HG02973 (cell line): ENCODE results near the gene CD44.

ENCODE experiments used
- ATAC-seq: cut with Tn5 transposase; IDR thresholded peaks from one replicate; pipeline ENCODE4 v1.9.1; 2021; ENCODE audit warnings: moderate library complexity; ENCODE audit not compliant: unreplicated experiment

Gene CD44

DNA sequence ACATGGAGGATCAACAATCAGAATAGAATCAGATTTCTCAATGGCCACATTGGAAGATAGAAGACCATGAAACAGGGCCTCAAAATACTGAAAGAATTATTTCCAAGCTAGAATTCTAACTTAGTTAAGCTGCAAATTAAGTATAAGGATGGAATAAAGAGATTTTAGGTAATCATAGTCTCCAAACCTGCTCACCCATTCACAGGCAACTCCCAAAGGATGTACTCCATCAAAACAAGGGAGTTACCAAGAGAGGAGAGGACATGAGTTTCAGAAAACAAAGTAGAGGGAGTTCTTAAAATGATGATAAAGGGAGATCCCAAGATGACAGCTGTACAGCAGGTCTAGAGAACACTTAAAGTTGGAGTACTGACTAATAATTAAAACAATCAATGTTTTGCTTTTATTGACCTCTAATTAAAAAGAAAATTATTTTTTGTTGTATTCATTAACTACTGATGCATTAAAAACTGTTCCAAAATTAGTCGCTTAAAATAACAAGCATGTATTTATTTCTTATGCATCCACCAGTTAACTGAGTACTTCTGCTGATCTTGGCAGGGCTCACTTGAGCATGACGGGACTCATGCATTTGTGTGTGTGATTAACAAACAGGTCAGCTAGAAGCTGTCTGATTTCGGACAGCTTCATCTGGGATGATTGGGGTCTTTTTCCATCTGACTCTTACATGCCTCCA lies 95.6 kb downstream of the CD44 start:
- ATAC-seq: no peak

DNA sequence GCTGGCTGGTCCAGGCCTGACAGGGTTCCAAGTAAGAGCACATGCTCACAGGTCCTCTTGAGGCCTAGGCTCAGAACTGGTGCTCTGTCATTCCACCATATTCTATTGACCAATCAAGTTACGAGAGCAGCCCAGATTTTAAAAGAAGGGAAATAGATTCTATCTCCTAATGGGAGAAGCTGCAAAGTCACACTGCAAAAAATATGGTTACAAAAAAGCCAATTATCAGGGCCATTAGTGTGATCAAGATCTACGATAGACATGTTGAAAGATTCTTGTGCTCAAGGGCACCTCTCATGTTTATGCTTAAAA lies 96.1 kb downstream of the CD44 start:
- ATAC-seq: no peak

DNA sequence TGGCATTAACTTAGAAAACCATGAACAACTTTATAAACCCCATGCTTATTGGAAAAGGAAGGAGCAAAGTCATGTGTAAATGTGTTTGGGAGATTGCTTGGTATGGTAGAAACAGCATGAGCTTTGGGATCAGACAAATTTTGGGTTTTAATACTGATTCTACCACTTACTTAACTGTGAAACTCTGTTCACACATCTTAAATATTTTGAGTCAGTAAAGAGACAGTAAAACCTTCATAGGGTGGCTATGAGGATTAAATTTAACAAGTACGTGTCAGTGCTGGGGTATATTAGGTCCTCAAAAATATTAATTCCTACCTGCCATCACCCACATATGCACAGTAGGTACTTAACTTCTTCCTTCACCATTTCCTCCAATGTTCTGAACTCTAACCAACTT lies 96.5 kb downstream of the CD44 start:
- no peak for ATAC-seq

DNA sequence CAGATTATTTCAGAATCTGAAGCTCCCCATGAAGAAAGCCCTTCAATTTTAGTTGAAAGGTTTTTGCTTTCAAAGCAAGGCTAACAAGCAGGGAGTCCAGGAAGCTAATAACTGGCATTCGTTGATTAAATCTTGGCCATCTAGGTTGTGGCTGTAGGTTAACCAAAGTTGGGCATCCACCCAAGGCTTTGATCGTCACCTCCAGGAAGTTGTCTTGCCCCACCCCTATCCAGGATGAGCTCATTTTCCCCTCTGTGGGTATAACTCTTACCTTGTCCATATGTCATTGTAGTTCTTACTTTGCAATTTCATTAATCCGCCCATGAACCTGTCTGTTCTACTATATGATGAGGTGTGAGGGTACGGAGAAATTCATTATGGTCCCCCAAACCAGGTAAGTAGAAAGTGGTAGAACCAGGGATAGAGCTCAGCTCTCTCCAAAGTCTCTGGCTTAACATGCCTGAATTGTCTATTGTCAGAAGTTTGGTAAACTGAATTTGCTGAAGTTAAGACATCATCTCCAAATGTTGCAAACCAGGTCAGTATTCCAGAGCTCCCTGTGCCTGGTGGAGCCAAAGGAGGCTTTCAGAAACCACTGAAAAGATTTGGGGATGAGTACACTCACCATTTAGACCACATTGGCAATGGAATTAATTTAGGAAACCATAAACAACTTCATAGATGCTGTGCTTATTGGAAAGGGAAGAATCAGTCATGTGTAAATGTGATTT lies 97.1 kb downstream of the CD44 start:
- no peak for ATAC-seq

- ATAC-seq: no peak
These were observed 97.7 kb downstream of the CD44 start for GRCh38 chr11:35236667-35237003.

- ATAC-seq: no peak
These were observed 98.4 kb downstream of the CD44 start for GRCh38 chr11:35237351-35237750.

- no peak for ATAC-seq
These were observed 99.1 kb downstream of the CD44 start for GRCh38 chr11:35237860-35238715.

- ATAC-seq: no peak
These were observed 99.9 kb downstream of the CD44 start for GRCh38 chr11:35238882-35239281.

DNA sequence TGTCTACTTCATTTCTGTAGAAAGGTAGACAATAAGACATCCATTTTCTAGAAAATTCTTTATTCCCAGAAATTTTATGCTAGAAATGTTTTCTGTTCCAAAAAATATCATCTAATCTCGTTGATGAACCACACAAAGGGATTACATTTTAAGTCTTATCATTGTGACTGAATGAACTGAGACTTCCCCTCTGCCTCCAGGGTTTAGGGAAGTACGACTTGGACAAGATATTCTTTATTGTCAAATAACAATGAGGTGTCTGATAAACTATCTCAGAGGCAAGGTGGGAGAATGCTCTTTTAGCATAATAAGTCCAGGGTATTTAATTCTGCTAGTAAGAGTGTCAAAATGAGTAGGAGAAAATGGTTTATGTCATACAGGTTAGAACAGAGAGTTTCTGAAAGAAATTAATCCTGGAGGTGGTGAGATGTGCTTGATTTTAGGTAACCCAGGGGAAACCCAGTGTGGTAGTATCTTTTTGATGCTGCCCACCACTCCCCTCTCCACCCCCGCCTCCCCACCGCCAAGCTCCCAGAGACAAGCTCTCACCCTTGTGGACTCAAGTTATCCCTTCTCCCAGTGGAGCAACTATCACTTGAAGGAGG lies 100.6 kb downstream of the CD44 start:
- no peak for ATAC-seq

GRCh38 chr11:35241083-35241482 lies 102.1 kb downstream of the CD44 start:
- no peak for ATAC-seq

- no peak for ATAC-seq
These were observed 102.6 kb downstream of the CD44 start for GRCh38 chr11:35241531-35241930.

- ATAC-seq: no peak
These were observed 103.7 kb downstream of the CD44 start for GRCh38 chr11:35242412-35243242.

- no peak for ATAC-seq
These were observed 104.8 kb downstream of the CD44 start for GRCh38 chr11:35243774-35244173.

DNA sequence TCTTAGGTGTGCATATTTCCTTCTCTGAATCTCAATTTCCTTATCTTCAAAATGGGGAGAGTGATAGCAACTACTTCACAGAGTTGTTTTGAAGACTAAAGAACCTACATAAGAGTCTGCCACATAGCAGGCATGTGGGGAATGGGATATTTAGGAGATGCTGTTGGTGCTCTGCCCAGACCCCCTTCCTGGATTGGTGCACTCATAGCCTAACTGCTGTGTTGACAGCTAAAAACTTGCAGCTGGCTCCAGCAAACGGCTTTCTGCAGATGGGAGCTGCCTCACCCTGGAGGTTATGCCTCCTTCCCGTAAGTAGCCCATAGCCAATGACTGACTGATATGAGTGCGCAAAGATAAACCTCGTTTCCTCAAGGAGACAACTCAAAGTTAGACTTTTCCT lies 106.1 kb downstream of the CD44 start:
- no peak for ATAC-seq

- ATAC-seq: no peak
These were observed 106.8 kb downstream of the CD44 start for GRCh38 chr11:35245786-35246185.

GRCh38 chr11:35246745-35247144 lies 107.8 kb downstream of the CD44 start:
- no peak for ATAC-seq

DNA sequence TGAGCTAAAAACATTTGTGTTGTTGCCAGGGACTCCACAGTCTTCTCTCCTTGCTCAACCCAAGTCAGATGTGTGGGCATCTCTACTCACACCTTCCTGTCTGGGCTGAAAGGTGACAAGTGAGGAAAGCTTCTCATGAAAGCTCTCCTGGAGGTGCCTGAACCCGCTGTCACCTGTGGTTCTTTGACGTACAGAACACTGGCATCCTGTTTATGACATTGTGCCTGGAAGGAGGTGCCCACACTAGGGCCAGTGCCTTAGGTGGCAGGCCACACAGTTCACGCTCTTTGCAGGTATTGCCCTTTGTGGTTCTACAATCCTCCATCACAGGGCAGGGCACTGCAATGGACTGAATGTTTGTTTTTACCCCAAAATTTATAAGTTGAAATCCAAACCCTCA lies 108.5 kb downstream of the CD44 start:
- ATAC-seq: no peak

DNA sequence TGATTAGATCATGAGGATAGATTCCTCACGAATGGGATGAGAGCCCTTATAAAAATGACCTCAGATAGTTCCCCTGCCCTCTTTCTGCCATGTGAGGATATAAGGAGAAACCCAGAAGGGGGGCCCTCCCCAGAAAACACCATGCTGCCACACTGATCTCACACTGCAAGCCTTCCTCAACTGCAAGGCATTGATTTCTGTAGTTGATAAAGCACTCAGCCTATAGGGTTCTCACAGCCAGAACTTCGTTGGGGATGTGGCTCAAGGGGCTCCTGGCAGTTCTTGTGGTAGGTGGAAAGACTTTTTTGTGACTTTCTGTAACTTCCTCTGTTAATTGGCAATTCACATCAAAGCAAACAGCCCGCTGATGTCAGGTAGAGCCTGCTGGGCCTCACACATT lies 108.9 kb downstream of the CD44 start:
- ATAC-seq: no peak

DNA sequence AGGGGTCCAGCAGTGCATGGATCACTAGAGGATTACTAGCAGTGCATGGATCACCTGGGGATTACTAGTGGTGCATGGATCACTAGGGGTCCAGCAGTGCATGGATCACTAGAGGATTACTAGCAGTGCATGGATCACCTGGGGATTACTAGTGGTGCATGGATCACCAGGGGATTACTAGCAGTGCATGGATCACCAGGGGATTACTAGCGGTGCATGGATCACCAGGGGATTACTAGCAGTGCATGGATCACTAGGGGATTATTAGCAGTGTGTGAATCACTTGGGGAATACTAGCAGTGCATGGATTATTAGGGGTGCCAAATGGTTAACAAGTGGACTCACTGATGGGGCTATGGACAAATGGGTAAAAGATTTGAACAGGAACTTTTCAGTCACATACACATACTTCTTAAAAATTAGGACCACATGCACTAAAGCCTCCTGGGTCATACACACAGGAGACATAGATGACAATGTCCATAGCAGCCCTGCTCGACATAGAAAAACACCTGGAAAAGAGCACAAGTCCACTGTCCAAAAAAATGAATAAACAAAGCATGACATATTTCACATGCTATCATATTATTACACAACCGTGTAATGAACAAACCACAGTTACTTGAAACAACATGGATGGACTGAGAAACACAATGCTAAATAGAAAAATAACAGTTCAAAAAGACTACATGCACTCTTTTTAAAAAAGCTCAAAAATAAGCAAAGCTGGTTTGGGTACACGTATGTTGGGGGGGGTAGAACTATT lies 109.8 kb downstream of the CD44 start:
- ATAC-seq: no peak

- ATAC-seq: no peak
These were observed 111.2 kb downstream of the CD44 start for GRCh38 chr11:35250192-35250591.
